GM12892 (cell line): ENCODE results near the gene DLG2.

ENCODE experiments used
- POLR2A ChIP-seq: IDR thresholded peaks from 2 replicates; pipeline ENCODE4 v1.6.1; 2011; ENCODE audit warnings: low read depth, low read length, control low read depth
- POLR2AphosphoS5 ChIP-seq: IDR thresholded peaks from 2 replicates; pipeline ENCODE4 v1.6.1; 2011; ENCODE audit warnings: low read depth, low read length, control low read depth

DNA sequence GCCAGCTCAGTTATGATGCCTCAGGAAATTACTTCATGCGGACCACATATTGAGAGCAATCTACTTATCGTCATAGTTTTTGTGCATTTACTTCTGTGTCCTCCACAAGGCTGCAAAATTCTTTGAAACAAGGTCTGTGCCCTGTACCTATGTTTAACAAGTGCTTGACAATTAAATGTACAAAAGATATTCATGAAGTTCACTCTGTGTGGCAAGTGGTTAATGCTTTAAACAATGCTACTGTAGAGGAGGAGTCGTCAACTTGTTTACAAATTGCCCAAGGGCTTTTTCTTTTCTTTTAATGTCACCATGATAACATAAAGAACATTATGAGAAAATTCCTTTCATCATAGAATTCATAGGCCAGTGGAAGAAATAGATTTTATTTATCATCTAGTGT is 1469.5 kb downstream of the DLG2 start:
- TF ChIP-seq POLR2AphosphoS5: no peak
- no peak for TF ChIP-seq POLR2A
